Liver (tissue), 9 donors: ENCODE results near the gene ZNF766. TPM values are rescaled to one million over a fixed set of nuclear protein-coding genes. Genes with fewer than 3 reads are reported as not detected.
A peak's percentile ranks its signal among the peaks of the same experiment; 100 is the strongest.

Experiments used
- DNase-seq: peaks from one replicate; pipeline ENCODE4 v3.0.0-alpha.2; 2017; ENCODE audit warnings: low spot score
- H3K27ac ChIP-seq, 2 donors: one replicate each; pipeline ENCODE4 v1.7.0; 2013; ENCODE audit warnings: inconsistent platforms in 2 of 2, low read length in 2 of 2, control low read depth in 1 of 2, low read depth in 1 of 2, mild to moderate bottlenecking in 1 of 2
- H3K27me3 ChIP-seq, 4 donors: one replicate each; pipeline versions ENCODE4 v1.6.1 to v1.7.0; 2013; ENCODE audit warnings: low read length in 3 of 4, inconsistent platforms in 1 of 4, mild to moderate bottlenecking in 1 of 4, moderate library complexity in 1 of 4; ENCODE audit not compliant: control insufficient read depth in 4 of 4, insufficient read depth in 4 of 4
- H3K36me3 ChIP-seq, 4 donors: one replicate each; pipeline versions ENCODE4 v1.6.1 to v1.7.0; 2013; ENCODE audit warnings: low read length in 3 of 4, mild to moderate bottlenecking in 3 of 4, low read depth in 1 of 4, moderate library complexity in 1 of 4; ENCODE audit not compliant: control insufficient read depth in 4 of 4, insufficient read depth in 3 of 4
- H3K4me1 ChIP-seq, 4 donors: one replicate each; pipeline versions ENCODE4 v1.6.1 to v1.7.0; 2013; ENCODE audit warnings: low read length in 3 of 4, mild to moderate bottlenecking in 3 of 4, moderate library complexity in 1 of 4; ENCODE audit not compliant: control insufficient read depth in 4 of 4, insufficient read depth in 4 of 4
- H3K4me3 ChIP-seq, 3 donors: one replicate each; pipeline versions ENCODE4 v1.6.1 to v1.7.0; 2013; ENCODE audit warnings: low read length in 3 of 3, control low read depth in 1 of 3, low read depth in 1 of 3, mild to moderate bottlenecking in 1 of 3
- H3K9ac ChIP-seq, 2 donors: one replicate each; pipeline ENCODE4 v1.7.0; 2013; ENCODE audit warnings: low read length in 2 of 2, mild to moderate bottlenecking in 2 of 2, moderate library complexity in 2 of 2, control low read depth in 1 of 2, low read depth in 1 of 2
- H3K9me3 ChIP-seq, 4 donors: one replicate each; pipeline versions ENCODE4 v1.6.1 to v1.7.0; 2013; ENCODE audit warnings: low read length in 3 of 4; ENCODE audit not compliant: control insufficient read depth in 4 of 4
- ATF3 ChIP-seq: IDR thresholded peaks from 2 replicates; pipeline ENCODE4 v1.6.1; 2016; ENCODE audit warnings: antibody characterized with exemption
- CTCF ChIP-seq: fragments of 150-350 bp; IDR thresholded peaks from 2 replicates; pipeline ENCODE4 v1.5.1; 2017; ENCODE audit warnings: improper control_type of control experiment, low read depth, low read length; ENCODE audit not compliant: missing input control
- EGR1 ChIP-seq, 2 donors: IDR thresholded peaks; 2 replicates each; pipeline ENCODE4 v1.6.1; 2016 to 2018; ENCODE audit warnings: antibody characterized with exemption in 2 of 2, low read depth in 2 of 2
- FOXA1 ChIP-seq: IDR thresholded peaks from 2 replicates; pipeline ENCODE4 v1.6.1; 2016; ENCODE audit warnings: antibody characterized with exemption
- FOXA2 ChIP-seq: IDR thresholded peaks from 2 replicates; pipeline ENCODE4 v1.6.1; 2016; ENCODE audit warnings: antibody characterized with exemption
- GABPA ChIP-seq, 2 donors: IDR thresholded peaks in 1 of 2; conservative IDR thresholded peaks in 1 of 2; 2 replicates each; pipeline ENCODE4 v1.6.1; 2016; ENCODE audit warnings: antibody characterized with exemption in 2 of 2, mild to moderate bottlenecking in 1 of 2, moderate library complexity in 1 of 2
- HNF4A ChIP-seq, 2 donors: conservative IDR thresholded peaks; 2 replicates each; pipeline ENCODE4 v1.6.1; 2016; ENCODE audit warnings: antibody characterized with exemption in 2 of 2, mild to moderate bottlenecking in 2 of 2
- HNF4G ChIP-seq: IDR thresholded peaks from 2 replicates; pipeline ENCODE4 v1.6.1; 2016; ENCODE audit warnings: antibody characterized with exemption
- JUND ChIP-seq, 2 donors: IDR thresholded peaks; 2 replicates each; pipeline ENCODE4 v1.6.1; 2016; ENCODE audit warnings: antibody characterized with exemption in 2 of 2
- MAX ChIP-seq: IDR thresholded peaks from 2 replicates; pipeline ENCODE4 v1.6.1; 2016; ENCODE audit warnings: antibody characterized with exemption
- NR2F2 ChIP-seq: IDR thresholded peaks from 2 replicates; pipeline ENCODE4 v1.6.1; 2016; ENCODE audit warnings: antibody characterized with exemption
- RAD21 ChIP-seq, 2 donors: IDR thresholded peaks; 2 replicates each; pipeline ENCODE4 v1.6.1; 2016; ENCODE audit warnings: antibody characterized with exemption in 2 of 2, mild to moderate bottlenecking in 2 of 2
- REST ChIP-seq: IDR thresholded peaks from 2 replicates; pipeline ENCODE4 v1.6.1; 2016; ENCODE audit warnings: antibody characterized with exemption, mild to moderate bottlenecking
- RXRA ChIP-seq, 2 donors: IDR thresholded peaks; 2 replicates each; pipeline ENCODE4 v1.6.1; 2017 to 2018; ENCODE audit warnings: antibody characterized with exemption in 2 of 2, mild to moderate bottlenecking in 1 of 2
- SP1 ChIP-seq: IDR thresholded peaks from 2 replicates; pipeline ENCODE4 v1.6.1; 2018; ENCODE audit warnings: antibody characterized with exemption, mild to moderate bottlenecking
- TAF1 ChIP-seq: conservative IDR thresholded peaks from 2 replicates; pipeline ENCODE4 v1.6.1; 2016; ENCODE audit warnings: antibody characterized with exemption, mild to moderate bottlenecking
- YY1 ChIP-seq: IDR thresholded peaks from 2 replicates; pipeline ENCODE4 v1.6.1; 2016; ENCODE audit warnings: antibody characterized with exemption, mild to moderate bottlenecking
- WGBS: extraction: QIAGEN DNeasy Blood & Tissue Kit; methylation state at CpG from one replicate; pipeline ENCODE4 v1.1.7; 2013; 5-methylcytosine and 5-hydroxymethylcytosine counted together
- polyA plus RNA-seq, 2 donors: library from polyadenylated mRNA; stranded (reverse) in 1 of 2; unstranded in 1 of 2; fragments of 200-250 nt in 1 of 2; fragments of >200 nt in 1 of 2; fragmentation: Nextera tagmentation in 1 of 2; extraction: Ambion mirVana in 1 of 2; gene quantifications; one replicate each; pipeline versions ENCODE4 v1.2.1 to v1.2.3, GENCODE V29; 2013 to 2015
- total RNA-seq, 2 donors: library from RNA; depleted of rRNA; stranded (reverse); fragments of >200 nt; gene quantifications; one replicate each; pipeline ENCODE4 v1.2.3, GENCODE V29; 2014
- donor health status: healthy.
- donor health status: healthy.
- donor health status: healthy.
- donor health status: healthy.
- donor health status: healthy.

The ZNF766 gene
- total and polyA plus RNA-seq, 4 donors = 1.6 to 4.9 (median 3.8) TPM

- Histone ChIP-seq H3K9ac (no peak overlapping the region), H3K27ac (no peak overlapping the region), H3K4me1 (no peaks in the 10 kb centered on the region), H3K4me3 (peak overlapping the region; percentile 49 to 67 (median 58)), H3K36me3 (no peaks in the 10 kb centered on the region), H3K9me3 (peaks cover 36 to 70% (median 45%) of the 10 kb centered on the region in 4 donors), H3K27me3 (no peaks in the 10 kb centered on the region)
- 53% methylated on average over 9 of the region's 9 CpGs for whole genome bisulfite sequencing
- no peak for TF ChIP-seq YY1
- no peak for TF ChIP-seq EGR1 (IDR thresholded peaks at IDR 0.05; ENCODE audit: low read depth in 2 of 2)
- TF ChIP-seq RAD21 (IDR thresholded peaks at IDR 0.05) = no peak
- TF ChIP-seq FOXA1 = no peak
- no peak for TF ChIP-seq HNF4G
- no peak for TF ChIP-seq SP1
- no peak for TF ChIP-seq REST
- TF ChIP-seq FOXA2 = no peak
- TF ChIP-seq NR2F2 = no peak
- TF ChIP-seq HNF4A (conservative IDR thresholded peaks at IDR 0.05) = no peak
- no peak for TF ChIP-seq RXRA (IDR thresholded peaks at IDR 0.05)
- TF ChIP-seq MAX = no peak
- no peak for TF ChIP-seq CTCF
- no peak for TF ChIP-seq JUND (IDR thresholded peaks at IDR 0.05)
- DNase-seq = no peak
Observed at GRCh38 chr19:52335768-52336116, 66.4 kb downstream of the ZNF766 start.

- peak; percentile 88 for DNase-seq
- Histone ChIP-seq H3K4me3 (peak within 1 kb of the TSS; percentile 49 to 67 (median 58)), H3K27ac (peak within 1 kb of the TSS in 1 of 2 donors; percentile 28), H3K4me1 (no peaks in the 10 kb centered on the region), H3K9ac (peak within 1 kb of the TSS in 1 of 2 donors; percentile 47), H3K27me3 (no peaks in the 10 kb centered on the region), H3K36me3 (no peaks in the 10 kb centered on the region), H3K9me3 (peaks cover 31 to 67% (median 41%) of the 10 kb centered on the region in 4 donors)
- TF ChIP-seq GABPA (IDR thresholded peaks at IDR 0.05 in 1 of 2, conservative IDR thresholded peaks at IDR 0.05 in 1 of 2) = peak in 1 of 2 donors; percentile 68
- TF ChIP-seq RAD21 (IDR thresholded peaks at IDR 0.05) = no peak
- TF ChIP-seq HNF4G = no peak
- no peak for TF ChIP-seq EGR1 (IDR thresholded peaks at IDR 0.05; ENCODE audit: low read depth in 2 of 2)
- no peak for TF ChIP-seq REST
- TF ChIP-seq SP1 = no peak
- TF ChIP-seq ATF3 = no peak
- no peak for TF ChIP-seq FOXA2
- peak; percentile 35 for TF ChIP-seq NR2F2
- TF ChIP-seq MAX = no peak
- TF ChIP-seq RXRA (IDR thresholded peaks at IDR 0.05) = no peak
- no peak for TF ChIP-seq TAF1
- TF ChIP-seq JUND (IDR thresholded peaks at IDR 0.05) = no peak
- no peak for TF ChIP-seq YY1
- 2% methylated on average over 55 of the region's 55 CpGs for WGBS
Observed at GRCh38 chr19:52336117-52336790, 66.9 kb downstream of the ZNF766 start, which contains the start of gene ZNF610. Gene ZNF610, plus strand, starts transcription at chr19:52336243. Its CDS starts 12,930 bp downstream, at chr19:52349173.
